ENCODE data around the gene KCTD3. TPM values are rescaled to one million over a fixed set of nuclear protein-coding genes. Genes with fewer than 3 reads are reported as not detected.

KCTD3 gene
- total RNA-seq, 1 experiment from 2014 or later, result 39.3 TPM

GRCh38 chr1:215556996-215557395 lies 10.1 kb upstream of the KCTD3 start:
- Histone ChIP-seq H3K79me2 (ENCODE audit: insufficient read depth, low read length) (no peaks in the 10 kb centered on the region), H2BK5ac (ENCODE audit: insufficient read length, low read length) (no peak overlapping the region), H3K9ac (ENCODE audit: extremely low read depth, insufficient read length, low read length) (no peak overlapping the region), H2AK5ac (ENCODE audit: insufficient read length, low read length) (no peak overlapping the region), H3K4me1 (ENCODE audit: insufficient read depth, low read length) (no peaks in the 10 kb centered on the region), H3K23ac (ENCODE audit: insufficient read length, low read depth, low read length) (no peak overlapping the region), H3K56ac (ENCODE audit: insufficient read length, low read depth, low read length) (no peak overlapping the region), H2AFZ (ENCODE audit: low read length) (no peak overlapping the region), H3K79me1 (ENCODE audit: insufficient read depth, low read depth, low read length, poor library complexity, severe bottlenecking) (no peaks in the 10 kb centered on the region), H3K4ac (ENCODE audit: low read depth, low read length) (no peak overlapping the region), H4K5ac (ENCODE audit: insufficient read length, low read depth, low read length) (no peak overlapping the region), H3K27me3 (ENCODE audit: insufficient read depth, low read length) (no peaks in the 10 kb centered on the region), H4K8ac (replicated peaks; ENCODE audit: insufficient read length, low read depth, low read length) (no peak overlapping the region), H3K4me2 (ENCODE audit: insufficient read depth, insufficient read length, low read length) (no peak overlapping the region), H4K91ac (ENCODE audit: insufficient read length, low read depth, low read length) (no peak overlapping the region), H3K23me2 (ENCODE audit: insufficient read length, low read depth, low read length, poor library complexity, severe bottlenecking) (no peaks in the 10 kb centered on the region), H2BK120ac (ENCODE audit: low read depth, low read length, poor library complexity, severe bottlenecking) (no peak overlapping the region), H3K9me3 (ENCODE audit: control insufficient read depth, low read depth, low read length) (no peaks in the 10 kb centered on the region), H3K27ac (ENCODE audit: insufficient read length, low read depth, low read length) (no peak overlapping the region), H4K20me1 (ENCODE audit: control insufficient read depth, insufficient read depth, insufficient read length) (no peaks in the 10 kb centered on the region), H2BK15ac (ENCODE audit: low read depth, low read length) (no peak overlapping the region), H3K18ac (ENCODE audit: insufficient read length, low read depth, low read length) (no peak overlapping the region), H2BK20ac (ENCODE audit: low read depth, low read length, poor library complexity, severe bottlenecking) (no peak overlapping the region), H3T11ph (ENCODE audit: low read length) (no peak overlapping the region), H3K14ac (ENCODE audit: insufficient read depth, low read length) (no peak overlapping the region), H2BK12ac (ENCODE audit: insufficient read length, low read depth, low read length) (no peak overlapping the region)
- no peak for DNase-seq
- no CpG with 5 or more reads among the region's 2 CpGs for WGBS (ENCODE audit: extremely low coverage, insufficient read length, low lambda C conversion rate)
- Mint-ChIP-seq H3K4me1 (peaks cover 0 to 6% of the 10 kb centered on the region in 2 experiments; a peak in 1 of 4 replicates), H3K36me3 (ENCODE audit: insufficient read depth in 1 of 3, low read depth in 3 of 3) (no peaks in the 10 kb centered on the region), H3K27ac (no peak overlapping the region), H3K4me3 (no peak overlapping the region), H3K27me3 (ENCODE audit: low read depth) (no peaks in the 10 kb centered on the region), H3K9me3 (peaks cover 0 to 5% of the 10 kb centered on the region in 2 experiments; a peak in 2 of 5 replicates)
- TF ChIP-seq CTCF (conservative IDR thresholded peaks at IDR 0.05), result no peak

Data from H9 (cell line).